C1 segment of cervical spinal cord (tissue), 14 donors: ENCODE data around the gene CERS5.
"Not testable (repeated sequence)": the region's sequence is repeated elsewhere in the genome, so short reads cannot be mapped to it uniquely, and the experiment has no call there.

Experiments used
- DNase-seq, 14 donors: peaks; one replicate each; lab custom pipeline; 2025; lab: John Stamatoyannopoulos, UW

Gene CERS5

DNA sequence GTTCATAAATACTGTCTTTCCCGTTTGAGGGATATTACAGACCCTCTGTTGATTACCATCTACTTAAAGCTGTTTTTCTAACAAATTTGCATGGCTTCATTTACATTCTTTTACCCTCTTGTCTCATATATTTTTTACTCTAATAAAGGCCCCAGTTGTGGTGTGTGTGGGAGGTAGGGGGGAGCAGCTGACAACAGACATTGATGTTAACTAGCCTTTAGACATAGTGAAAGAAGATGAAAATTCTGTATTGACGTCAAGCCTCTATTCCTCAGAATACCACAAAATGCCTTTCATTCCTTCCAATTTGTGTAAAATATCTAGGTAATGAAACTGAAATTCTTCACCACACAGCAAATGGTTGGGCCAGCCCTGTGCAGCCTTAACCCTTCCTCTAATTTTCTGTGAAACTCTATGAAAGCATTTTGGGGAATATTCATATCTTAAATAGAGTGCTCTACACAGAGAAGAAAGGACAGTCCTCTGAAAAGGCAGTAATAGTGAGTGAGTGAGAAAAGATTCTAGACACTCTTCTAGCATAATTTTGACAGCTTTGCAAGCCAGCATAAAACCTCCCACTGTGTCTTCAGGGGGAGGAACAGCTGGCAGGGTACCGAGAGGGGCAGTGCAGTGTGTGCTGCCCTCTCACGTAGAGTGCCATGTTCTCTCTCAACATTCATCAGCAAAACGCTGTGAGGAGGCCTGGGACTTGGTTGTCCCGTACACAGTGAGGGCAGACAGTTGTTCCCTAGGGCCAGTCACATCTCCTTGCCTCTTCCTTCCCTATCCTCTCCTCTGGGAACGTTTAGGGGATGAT lies 20.1 kb upstream of the CERS5 start:
- DNase-seq = no peak

GRCh38 chr12:50186681-50187080 lies 19.5 kb upstream of the CERS5 start:
- DNase-seq = no peak

DNA sequence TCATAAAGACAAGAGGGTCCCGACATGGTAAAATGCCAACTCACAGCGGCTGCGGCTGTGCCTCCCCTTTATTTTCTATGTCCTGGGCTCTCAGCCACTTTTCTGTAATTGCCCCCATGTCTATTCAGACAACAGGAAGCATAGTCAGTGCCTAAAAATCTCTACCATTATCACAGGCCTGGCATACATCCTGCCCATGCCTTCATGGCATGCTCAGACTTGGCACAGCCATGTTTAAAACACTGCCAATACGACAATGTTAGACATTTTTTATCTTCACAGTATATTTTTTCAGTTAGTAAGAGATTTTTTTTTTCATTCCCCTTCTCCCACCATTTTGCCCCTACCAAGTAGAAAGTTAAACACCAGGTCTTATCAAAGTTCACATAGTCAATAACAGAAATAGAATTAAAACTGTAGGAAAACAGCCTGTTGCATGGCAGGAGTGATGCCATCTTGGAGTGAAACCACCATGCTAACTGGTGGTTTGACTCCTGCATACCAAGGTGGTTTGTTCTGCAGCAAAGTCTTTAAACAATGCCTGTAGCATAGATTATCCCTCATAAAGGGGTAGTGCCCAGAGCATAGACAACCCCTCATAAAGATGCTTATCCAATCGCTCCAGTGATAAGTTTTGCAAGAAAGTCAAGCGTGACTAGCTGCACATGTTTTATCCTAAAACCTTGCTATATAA lies 18.9 kb upstream of the CERS5 start:
- peak in 1 of 14 donors; percentile 22 for DNase-seq

- DNase-seq = peak in 1 of 14 donors; percentile 20
Observed at GRCh38 chr12:50185301-50185895, 18.2 kb upstream of the CERS5 start.

GRCh38 chr12:50184261-50184660 lies 17.1 kb upstream of the CERS5 start:
- no peak for DNase-seq

- DNase-seq = no peak
Observed at GRCh38 chr12:50182461-50182860, 15.3 kb upstream of the CERS5 start.

- peak in 1 of 14 donors; percentile 37 for DNase-seq
Observed at GRCh38 chr12:50181691-50182090, 14.5 kb upstream of the CERS5 start.

GRCh38 chr12:50175716-50176026 lies 8.5 kb upstream of the CERS5 start:
- no peak for DNase-seq

DNA sequence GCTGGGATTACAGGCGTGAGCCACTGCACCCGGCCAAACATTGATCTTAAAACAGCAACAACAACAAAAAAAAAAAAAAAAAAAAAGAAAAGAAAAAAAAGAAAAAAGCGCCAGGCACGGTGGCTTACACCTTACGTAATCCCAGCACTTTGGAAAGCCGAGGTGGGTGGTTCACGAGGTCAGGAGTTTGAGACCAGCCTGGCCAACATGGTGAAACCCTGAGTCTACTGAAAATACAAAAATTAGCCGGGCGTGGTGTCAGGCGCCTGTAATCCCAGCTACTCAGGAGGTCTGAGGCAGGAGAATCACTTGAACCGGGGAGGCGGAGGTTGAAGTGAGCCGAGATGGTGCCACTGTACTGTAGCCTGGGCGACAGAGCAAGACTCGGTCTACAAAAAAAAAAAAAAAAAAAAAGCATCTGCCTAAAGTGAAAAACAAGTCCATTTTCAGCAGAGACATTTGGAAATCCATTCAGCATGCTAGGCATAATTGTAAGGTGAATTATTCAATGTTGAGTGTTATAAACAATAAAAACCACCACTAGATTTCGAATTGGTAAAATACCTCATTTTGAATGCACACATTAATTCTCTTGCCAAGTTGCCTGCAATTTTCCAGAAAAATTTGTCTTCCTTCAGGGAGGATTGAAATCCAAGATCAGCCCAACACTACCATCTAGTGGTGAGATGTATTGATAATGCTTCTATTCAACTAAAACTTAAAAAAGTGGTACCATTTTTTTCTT lies 8.0 kb upstream of the CERS5 start:
- peak in 2 of 14 donors; percentile 17 to 68 for DNase-seq

DNA sequence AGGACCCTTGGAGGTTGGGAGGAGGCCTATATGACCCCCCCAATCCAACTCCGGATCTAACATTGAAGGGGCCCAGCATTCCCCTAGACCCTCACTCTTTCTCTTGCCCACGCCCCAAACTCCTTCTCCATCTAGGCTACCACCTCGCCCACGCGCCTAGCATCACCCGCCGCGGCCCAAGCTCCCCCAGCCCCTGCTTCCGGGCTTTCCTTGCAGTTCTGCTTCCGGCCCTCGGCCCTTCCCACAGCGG lies 445 bp downstream of the CERS5 start:
- peak in 2 of 14 donors; percentile 23 to 57 for DNase-seq

GRCh38 chr12:50164963-50165362 lies 2.2 kb downstream of the CERS5 start:
- DNase-seq = no peak

- no peak for DNase-seq
Observed at GRCh38 chr12:50162230-50162629, 4.9 kb downstream of the CERS5 start.

- no peak for DNase-seq
Observed at GRCh38 chr12:50160643-50161042, 6.5 kb downstream of the CERS5 start.

DNA sequence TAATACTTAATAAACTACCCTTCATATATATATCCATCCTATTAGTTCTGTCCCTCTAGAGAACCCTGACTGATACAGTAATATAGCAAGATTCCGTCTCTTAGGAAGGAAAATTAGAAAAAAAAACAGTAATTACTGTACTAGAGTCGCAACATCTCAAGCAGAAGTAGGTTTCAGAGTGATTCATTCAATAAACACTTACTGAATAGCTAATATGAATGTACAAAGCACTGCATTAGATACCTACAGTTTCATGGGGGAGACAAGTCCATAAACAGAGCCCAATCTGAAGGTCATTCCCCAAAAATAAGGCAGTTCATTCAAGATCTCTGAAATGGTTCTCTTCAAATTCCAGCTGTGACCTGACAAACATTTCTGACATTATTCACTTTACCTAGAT lies 9.9 kb downstream of the CERS5 start:
- no peak for DNase-seq

DNA sequence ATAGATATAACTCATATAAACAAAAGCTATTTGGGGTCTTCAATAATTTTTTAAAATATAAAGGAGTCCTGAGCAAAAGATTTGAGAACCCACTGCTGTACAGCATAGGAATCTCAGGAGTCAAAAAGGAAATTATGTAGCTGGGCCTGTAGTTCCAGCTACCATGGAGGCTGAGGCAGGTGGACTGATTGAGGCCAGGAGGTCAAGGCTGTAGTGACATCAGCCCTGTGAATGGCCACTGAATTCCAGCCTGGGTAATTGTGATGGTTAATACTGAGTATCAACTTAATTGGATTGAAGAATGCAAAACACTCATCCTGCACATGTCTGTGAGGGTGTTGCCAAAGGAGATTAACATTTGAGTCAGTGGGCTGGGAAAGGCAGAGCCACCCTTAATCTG lies 10.5 kb downstream of the CERS5 start:
- DNase-seq = no peak

- DNase-seq = not testable (repeated sequence)
Observed at GRCh38 chr12:50154947-50155346, 12.2 kb downstream of the CERS5 start.

GRCh38 chr12:50151047-50151687 lies 16.0 kb downstream of the CERS5 start:
- no peak for DNase-seq

- DNase-seq = no peak
Observed at GRCh38 chr12:50149311-50149710, 17.9 kb downstream of the CERS5 start.

GRCh38 chr12:50148011-50148410 lies 19.2 kb downstream of the CERS5 start:
- not testable (repeated sequence) for DNase-seq

- no peak for DNase-seq
Observed at GRCh38 chr12:50147281-50147680, 19.9 kb downstream of the CERS5 start.

DNA sequence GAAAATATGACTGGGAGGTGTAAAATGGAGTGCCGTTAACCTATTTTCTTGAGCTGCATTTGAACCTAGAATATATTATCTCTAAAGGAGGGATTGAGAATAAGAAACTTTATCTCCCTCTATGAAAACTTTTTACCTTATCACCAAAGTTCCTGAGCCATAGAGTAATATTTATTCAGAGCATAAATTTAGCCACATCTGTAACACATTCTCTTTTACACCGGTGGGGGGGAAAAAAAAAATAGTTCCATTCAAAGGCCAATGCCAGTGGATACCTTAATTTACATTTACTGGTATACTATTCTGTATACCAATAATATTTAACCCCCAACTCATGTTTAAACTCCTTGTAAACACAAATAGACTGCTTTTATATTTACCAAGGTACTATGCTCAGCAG lies 21.7 kb downstream of the CERS5 start:
- no peak for DNase-seq

DNA sequence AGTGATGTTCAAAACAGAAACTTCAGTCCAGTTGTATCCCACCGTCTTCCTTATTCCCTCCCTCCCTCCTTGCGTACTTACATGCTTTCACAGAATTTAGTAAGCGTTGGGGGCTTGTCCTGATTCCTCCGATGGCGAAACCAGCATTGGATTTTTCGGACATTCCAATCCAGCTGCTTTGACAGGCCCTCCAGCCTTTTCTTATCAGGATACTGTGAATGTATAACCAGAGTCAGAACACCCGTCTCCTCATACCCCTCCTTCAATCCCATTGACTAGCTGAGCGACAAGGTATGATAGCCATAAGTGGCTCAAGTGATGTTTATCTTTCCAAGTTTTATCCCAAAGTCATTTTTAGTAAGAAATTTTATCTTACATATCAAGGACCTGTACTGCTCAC lies 24.2 kb downstream of the CERS5 start:
- DNase-seq = no peak
